ENCODE measurements around the gene CCDC174.
A peak's percentile ranks its signal among the peaks of the same experiment; 100 is the strongest.
"Not testable (repeated sequence)": the region's sequence is repeated elsewhere in the genome, so short reads cannot be mapped to it uniquely, and the experiment has no call there.

CCDC174 gene

GRCh38 chr3:14647976-14648955 lies 3.3 kb upstream of the CCDC174 start:
- in situ Hi-C loops (cut with MboI; ENCODE audit: low sequenced_read_pairs), result no loop called here
- peaks cover 11% of the 10 kb centered on the region; the same call in 1 of the 2 replicates for H3K27me3 ChIP-seq (ENCODE audit: low read depth)
- H3K36me3 ChIP-seq (replicated peaks), result no peaks in the 10 kb centered on the region
- H3K4me1 ChIP-seq, result peaks cover 14% of the 10 kb centered on the region
- DNase-seq (ENCODE audit: low spot score in 2 of 2), result peak; percentile 14 to 34
- no peaks in the 10 kb centered on the region for H3K9me3 ChIP-seq
- no peak overlapping the region for H3K4me3 ChIP-seq

- in situ Hi-C loops (cut with MboI; ENCODE audit: low sequenced_read_pairs), result no loop called here
- Histone ChIP-seq H3K4me3 (no peak overlapping the region), H3K4me1 (peaks cover 18% of the 10 kb centered on the region), H3K27me3 (ENCODE audit: low read depth) (peaks cover 3% of the 10 kb centered on the region; the same call in 1 of the 2 replicates), H3K36me3 (replicated peaks) (0 out of 2 replicates have a peak, but pooled peaks cover 2% of the 10 kb centered on the region), H3K9me3 (no peaks in the 10 kb centered on the region)
- DNase-seq (ENCODE audit: low spot score in 2 of 2), result no peak
Measured at GRCh38 chr3:14649466-14649865, 2.1 kb upstream of the CCDC174 start.

- Histone ChIP-seq H3K4me1 (peaks cover 18% of the 10 kb centered on the region), H3K4me3 (no peak overlapping the region), H3K27me3 (ENCODE audit: low read depth) (no peaks in the 10 kb centered on the region), H3K36me3 (replicated peaks) (0 out of 2 replicates have a peak, but pooled peaks cover 4% of the 10 kb centered on the region), H3K9me3 (no peaks in the 10 kb centered on the region)
- no peak for DNase-seq (ENCODE audit: low spot score in 2 of 2)
- in situ Hi-C loops (cut with MboI; ENCODE audit: low sequenced_read_pairs), result no loop called here
Measured at GRCh38 chr3:14650193-14650592, 1.4 kb upstream of the CCDC174 start.

- H3K9me3 ChIP-seq; in situ Hi-C loops (cut with MboI; ENCODE audit: low sequenced_read_pairs); DNase-seq (ENCODE audit: low spot score in 2 of 2); H3K27me3 ChIP-seq (ENCODE audit: low read depth): not testable (repeated sequence)
- Histone ChIP-seq H3K4me3 (peak overlapping the region; percentile 70), H3K36me3 (replicated peaks) (peaks cover 20% of the 10 kb centered on the region), H3K4me1 (peaks cover 18% of the 10 kb centered on the region)
Measured at GRCh38 chr3:14652360-14652907, 872 bp downstream of the CCDC174 start.

GRCh38 chr3:14657579-14657978 lies 6.0 kb downstream of the CCDC174 start:
- Histone ChIP-seq H3K4me3 (no peak overlapping the region), H3K4me1 (peaks cover 7% of the 10 kb centered on the region; the same call in 1 of the 2 replicates), H3K27me3 (ENCODE audit: low read depth) (no peaks in the 10 kb centered on the region), H3K9me3 (no peaks in the 10 kb centered on the region), H3K36me3 (replicated peaks) (peaks cover 62% of the 10 kb centered on the region)
- in situ Hi-C loops (cut with MboI; ENCODE audit: low sequenced_read_pairs), result no loop called here
- no peak for DNase-seq (ENCODE audit: low spot score in 2 of 2)

GRCh38 chr3:14658978-14659377 lies 7.4 kb downstream of the CCDC174 start:
- Histone ChIP-seq H3K27me3 (ENCODE audit: low read depth) (no peaks in the 10 kb centered on the region), H3K4me1 (no peaks in the 10 kb centered on the region; the same call in 1 of the 2 replicates), H3K4me3 (no peak overlapping the region), H3K9me3 (no peaks in the 10 kb centered on the region), H3K36me3 (replicated peaks) (peaks cover 68% of the 10 kb centered on the region)
- no peak for DNase-seq (ENCODE audit: low spot score in 2 of 2)
- in situ Hi-C loops (cut with MboI; ENCODE audit: low sequenced_read_pairs), result no loop called here

- Histone ChIP-seq H3K4me3 (no peak overlapping the region), H3K27me3 (ENCODE audit: low read depth) (no peaks in the 10 kb centered on the region), H3K4me1 (no peaks in the 10 kb centered on the region), H3K9me3 (no peaks in the 10 kb centered on the region), H3K36me3 (replicated peaks) (peaks cover 73% of the 10 kb centered on the region)
- no peak for DNase-seq (ENCODE audit: low spot score in 2 of 2)
- in situ Hi-C loops (cut with MboI; ENCODE audit: low sequenced_read_pairs), result no loop called here
Measured at GRCh38 chr3:14660942-14661341, 9.4 kb downstream of the CCDC174 start.

- Histone ChIP-seq H3K4me1 (no peaks in the 10 kb centered on the region), H3K36me3 (replicated peaks) (peaks cover 80% of the 10 kb centered on the region), H3K4me3 (no peak overlapping the region), H3K27me3 (ENCODE audit: low read depth) (no peaks in the 10 kb centered on the region), H3K9me3 (no peaks in the 10 kb centered on the region)
- in situ Hi-C loops (cut with MboI; ENCODE audit: low sequenced_read_pairs), result no loop called here
- no peak for DNase-seq (ENCODE audit: low spot score in 2 of 2)
Measured at GRCh38 chr3:14663396-14664135, 12.0 kb downstream of the CCDC174 start.

GRCh38 chr3:14664170-14664569 lies 12.6 kb downstream of the CCDC174 start:
- in situ Hi-C loops (cut with MboI; ENCODE audit: low sequenced_read_pairs), result no loop called here
- Histone ChIP-seq H3K27me3 (ENCODE audit: low read depth) (no peaks in the 10 kb centered on the region), H3K9me3 (no peaks in the 10 kb centered on the region), H3K4me1 (no peaks in the 10 kb centered on the region), H3K4me3 (no peak overlapping the region), H3K36me3 (replicated peaks) (peaks cover 82% of the 10 kb centered on the region)
- DNase-seq (ENCODE audit: low spot score in 2 of 2), result no peak

- H3K4me1 ChIP-seq, result no peaks in the 10 kb centered on the region; the same call in 1 of the 2 replicates
- H3K4me3 ChIP-seq, result no peak overlapping the region
- DNase-seq (ENCODE audit: low spot score in 2 of 2), result no peak
- H3K9me3 ChIP-seq, result peaks cover 2% of the 10 kb centered on the region; the same call in 1 of the 2 replicates
- H3K27me3 ChIP-seq (ENCODE audit: low read depth), result no peaks in the 10 kb centered on the region
- peaks cover 42% of the 10 kb centered on the region for H3K36me3 ChIP-seq (replicated peaks)
- in situ Hi-C loops (cut with MboI; ENCODE audit: low sequenced_read_pairs), result loop anchor here (5.0 kb wide), 1 partner anchor 250 kb away; no protein-coding TSS in a partner anchor
Measured at GRCh38 chr3:14672588-14672987, 21.0 kb downstream of the CCDC174 start.

GRCh38 chr3:14674841-14675240 lies 23.3 kb downstream of the CCDC174 start, which contains the start of gene C3orf20:
Gene C3orf20 (plus strand): TSS chr3:14675141. CDS start chr3:14682714, 7,573 bp downstream.
- peaks cover 2% of the 10 kb centered on the region; the same call in 1 of the 2 replicates for H3K9me3 ChIP-seq
- DNase-seq (ENCODE audit: low spot score in 2 of 2), result no peak
- in situ Hi-C loops (cut with MboI; ENCODE audit: low sequenced_read_pairs), result loop anchor here (5.0 kb wide), 1 partner anchor 247 kb away; no protein-coding TSS in a partner anchor
- H3K4me3 ChIP-seq, result no peak within 1 kb of the TSS
- H3K36me3 ChIP-seq (replicated peaks), result peaks cover 22% of the 10 kb centered on the region
- H3K27me3 ChIP-seq (ENCODE audit: low read depth), result no peaks in the 10 kb centered on the region
- no peaks in the 10 kb centered on the region; the same call in 1 of the 2 replicates for H3K4me1 ChIP-seq

GRCh38 chr3:14676881-14677280 lies 25.3 kb downstream of the CCDC174 start:
- DNase-seq (ENCODE audit: low spot score in 2 of 2), result no peak
- no peaks in the 10 kb centered on the region; the same call in 1 of the 2 replicates for H3K4me1 ChIP-seq
- H3K27me3 ChIP-seq (ENCODE audit: low read depth), result no peaks in the 10 kb centered on the region
- peaks cover 2% of the 10 kb centered on the region; the same call in 1 of the 2 replicates for H3K9me3 ChIP-seq
- H3K4me3 ChIP-seq, result no peak overlapping the region
- in situ Hi-C loops (cut with MboI; ENCODE audit: low sequenced_read_pairs), result no loop called here
- H3K36me3 ChIP-seq (replicated peaks), result peaks cover 5% of the 10 kb centered on the region; the same call in 1 of the 2 replicates

- H3K4me1 ChIP-seq, result no peaks in the 10 kb centered on the region; the same call in 1 of the 2 replicates
- H3K36me3 ChIP-seq (replicated peaks), result no peaks in the 10 kb centered on the region
- DNase-seq (ENCODE audit: low spot score in 2 of 2), result no peak
- in situ Hi-C loops (cut with MboI; ENCODE audit: low sequenced_read_pairs), result no loop called here
- H3K9me3 ChIP-seq, result peaks cover 2% of the 10 kb centered on the region; the same call in 1 of the 2 replicates
- H3K4me3 ChIP-seq, result no peak overlapping the region
- no peaks in the 10 kb centered on the region for H3K27me3 ChIP-seq (ENCODE audit: low read depth)
Measured at GRCh38 chr3:14678015-14678503, 26.5 kb downstream of the CCDC174 start.

All from HAP-1 (cell line).